NT2/D1 (cell line): ENCODE data around the gene PXYLP1.

Source experiments
- SUZ12 ChIP-seq: IDR thresholded peaks from 2 replicates; pipeline ENCODE4 v1.6.1; 2011; ENCODE audit not compliant: insufficient read length, insufficient read depth; ENCODE audit errors: extremely low read depth
- YY1 ChIP-seq: IDR thresholded peaks from 2 replicates; pipeline ENCODE4 v1.6.1; 2011; ENCODE audit not compliant: insufficient read length, insufficient read depth
- ZNF274 ChIP-seq: IDR thresholded peaks from 2 replicates; pipeline ENCODE4 v1.6.1; 2011; ENCODE audit warnings: mild to moderate bottlenecking, low read depth, low read length

DNA sequence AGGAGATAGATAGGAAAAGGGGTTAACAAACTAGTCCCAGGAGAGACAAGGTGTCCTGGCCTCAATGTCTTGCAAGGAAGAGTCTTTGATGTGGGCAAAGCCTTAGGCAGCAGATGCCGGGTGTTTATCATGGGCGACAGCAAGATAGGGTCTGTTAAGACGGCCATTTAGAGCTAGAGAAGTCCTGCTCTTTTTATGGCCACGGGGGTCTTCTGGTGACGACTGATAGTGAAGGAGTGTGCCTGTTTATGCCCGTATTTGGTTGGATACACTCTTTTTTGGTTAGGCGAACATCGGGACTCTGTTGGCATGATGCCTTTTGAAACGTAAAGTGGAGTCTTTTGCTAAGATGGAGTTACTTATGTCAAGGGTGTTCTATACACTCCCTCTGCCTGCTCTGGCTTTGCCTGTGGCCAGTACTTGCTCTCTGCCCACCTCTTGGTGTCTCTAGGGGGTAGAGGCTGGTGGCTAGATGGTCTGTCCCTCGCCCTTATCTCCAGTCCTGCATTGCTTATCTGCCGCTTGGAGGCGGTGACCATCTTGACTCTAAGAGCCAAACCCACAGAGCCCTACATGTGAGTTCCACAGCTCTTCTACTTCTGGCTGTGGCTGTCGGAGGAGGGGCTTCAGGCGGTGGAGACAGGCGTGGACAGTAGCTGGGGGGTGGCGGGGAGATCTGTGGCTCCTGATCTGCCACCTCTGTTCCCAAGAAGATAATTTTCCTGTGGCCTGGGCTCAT is 80.9 kb downstream of the PXYLP1 start:
- TF ChIP-seq YY1 (no peak), ZNF274 (no peak), SUZ12 (no peak)
